ENCODE data around the gene MBNL3. TPM values are rescaled to one million over a fixed set of nuclear protein-coding genes. Genes with fewer than 3 reads are reported as not detected.

Gene MBNL3
- total and polyA plus RNA-seq, 9 of the 15 experiments (the other 6 are each of a cell fraction or from before 2014, with no cell fraction given), result under 0.01 to 0.25 (median 0.16) TPM

DNA sequence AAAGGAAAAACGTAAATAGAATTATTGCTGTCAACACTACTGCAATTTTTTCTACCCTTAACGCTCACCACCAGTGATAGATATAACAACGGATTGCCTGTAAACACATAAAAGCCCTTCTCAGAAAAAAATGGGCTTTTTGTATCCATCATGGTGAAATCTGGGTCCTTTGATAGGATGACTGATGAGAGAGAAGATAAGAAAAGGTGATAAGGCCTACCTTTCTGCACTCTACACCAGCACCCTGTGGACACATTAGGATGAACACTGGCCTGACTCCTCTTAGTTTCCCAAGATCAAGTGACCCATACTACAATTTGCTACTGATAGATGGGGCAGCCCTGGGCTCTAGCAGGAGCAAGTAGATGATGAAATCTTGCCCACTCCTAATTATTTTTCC lies 157.3 kb downstream of the MBNL3 start (continued):
- TF ChIP-seq, protein P1, sequence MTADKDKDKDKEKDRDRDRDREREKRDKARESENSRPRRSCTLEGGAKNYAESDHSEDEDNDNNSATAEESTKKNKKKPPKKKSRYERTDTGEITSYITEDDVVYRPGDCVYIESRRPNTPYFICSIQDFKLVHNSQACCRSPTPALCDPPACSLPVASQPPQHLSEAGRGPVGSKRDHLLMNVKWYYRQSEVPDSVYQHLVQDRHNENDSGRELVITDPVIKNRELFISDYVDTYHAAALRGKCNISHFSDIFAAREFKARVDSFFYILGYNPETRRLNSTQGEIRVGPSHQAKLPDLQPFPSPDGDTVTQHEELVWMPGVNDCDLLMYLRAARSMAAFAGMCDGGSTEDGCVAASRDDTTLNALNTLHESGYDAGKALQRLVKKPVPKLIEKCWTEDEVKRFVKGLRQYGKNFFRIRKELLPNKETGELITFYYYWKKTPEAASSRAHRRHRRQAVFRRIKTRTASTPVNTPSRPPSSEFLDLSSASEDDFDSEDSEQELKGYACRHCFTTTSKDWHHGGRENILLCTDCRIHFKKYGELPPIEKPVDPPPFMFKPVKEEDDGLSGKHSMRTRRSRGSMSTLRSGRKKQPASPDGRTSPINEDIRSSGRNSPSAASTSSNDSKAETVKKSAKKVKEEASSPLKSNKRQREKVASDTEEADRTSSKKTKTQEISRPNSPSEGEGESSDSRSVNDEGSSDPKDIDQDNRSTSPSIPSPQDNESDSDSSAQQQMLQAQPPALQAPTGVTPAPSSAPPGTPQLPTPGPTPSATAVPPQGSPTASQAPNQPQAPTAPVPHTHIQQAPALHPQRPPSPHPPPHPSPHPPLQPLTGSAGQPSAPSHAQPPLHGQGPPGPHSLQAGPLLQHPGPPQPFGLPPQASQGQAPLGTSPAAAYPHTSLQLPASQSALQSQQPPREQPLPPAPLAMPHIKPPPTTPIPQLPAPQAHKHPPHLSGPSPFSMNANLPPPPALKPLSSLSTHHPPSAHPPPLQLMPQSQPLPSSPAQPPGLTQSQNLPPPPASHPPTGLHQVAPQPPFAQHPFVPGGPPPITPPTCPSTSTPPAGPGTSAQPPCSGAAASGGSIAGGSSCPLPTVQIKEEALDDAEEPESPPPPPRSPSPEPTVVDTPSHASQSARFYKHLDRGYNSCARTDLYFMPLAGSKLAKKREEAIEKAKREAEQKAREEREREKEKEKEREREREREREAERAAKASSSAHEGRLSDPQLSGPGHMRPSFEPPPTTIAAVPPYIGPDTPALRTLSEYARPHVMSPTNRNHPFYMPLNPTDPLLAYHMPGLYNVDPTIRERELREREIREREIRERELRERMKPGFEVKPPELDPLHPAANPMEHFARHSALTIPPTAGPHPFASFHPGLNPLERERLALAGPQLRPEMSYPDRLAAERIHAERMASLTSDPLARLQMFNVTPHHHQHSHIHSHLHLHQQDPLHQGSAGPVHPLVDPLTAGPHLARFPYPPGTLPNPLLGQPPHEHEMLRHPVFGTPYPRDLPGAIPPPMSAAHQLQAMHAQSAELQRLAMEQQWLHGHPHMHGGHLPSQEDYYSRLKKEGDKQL (CRISPR knock-in tag; IDR thresholded peaks at IDR 0.05; ENCODE audit: borderline replicate concordance), result no peak
- no peak for TF ChIP-seq DDX20 (tag; IDR thresholded peaks at IDR 0.05; ENCODE audit: low read depth)
- no peak for TF ChIP-seq ZNF76 (CRISPR knock-in tag; IDR thresholded peaks at IDR 0.05; ENCODE audit: borderline replicate concordance)
- no peak for TF ChIP-seq SMARCA5 (IDR thresholded peaks at IDR 0.05)
- TF ChIP-seq ZNF699 (CRISPR knock-in tag; IDR thresholded peaks at IDR 0.05; ENCODE audit: insufficient replicate concordance), result no peak

DNA sequence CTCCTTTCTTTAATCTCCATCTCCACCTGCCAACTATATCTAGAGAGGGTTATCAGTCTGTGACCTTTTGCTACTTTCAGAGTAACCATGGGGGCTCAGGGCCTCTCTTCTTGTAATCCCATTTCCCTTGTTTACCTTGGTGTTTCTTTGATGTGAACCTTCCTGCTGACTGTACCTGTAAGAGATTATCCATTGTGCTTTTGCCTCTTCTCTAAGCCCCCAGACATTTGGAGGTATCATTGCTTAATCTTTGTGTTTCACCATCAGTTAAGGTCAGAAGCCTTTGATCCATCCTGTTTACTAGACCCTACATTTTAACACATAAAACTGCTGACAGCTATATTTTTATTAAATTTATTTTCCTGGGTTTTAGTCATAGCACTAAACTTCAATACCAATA lies 157.8 kb downstream of the MBNL3 start:
- Histone ChIP-seq H2AFZ (ENCODE audit: low read depth, low read length) (no peak overlapping the region), H3K36me3 (ENCODE audit: control insufficient read depth, insufficient read depth, low read length) (no peaks in the 10 kb centered on the region), H3K4me1 (replicated peaks in 1 of 2; ENCODE audit: control insufficient read depth in 2 of 2, insufficient read depth in 2 of 2, low read length in 2 of 2) (no peaks in the 10 kb centered on the region), H3K79me2 (ENCODE audit: control insufficient read depth, insufficient read depth, low read length) (no peaks in the 10 kb centered on the region), H3K9me3 (replicated peaks; ENCODE audit: control insufficient read depth, insufficient read depth, low read depth, low read length) (no peaks in the 10 kb centered on the region), H4K20me1 (replicated peaks; ENCODE audit: control insufficient read depth, insufficient read depth, low read length) (no peaks in the 10 kb centered on the region), H3K27me3 (ENCODE audit: control insufficient read depth in 2 of 2, insufficient read depth in 2 of 2, low read length in 2 of 2) (no peaks in the 10 kb centered on the region), H3K9me1 (ENCODE audit: control insufficient read depth, insufficient read depth, low read length) (no peaks in the 10 kb centered on the region), H3K4me2 (ENCODE audit: insufficient read depth, low read length) (no peak overlapping the region), H3K4me3 (no peak overlapping the region), H3K9ac (ENCODE audit: insufficient read depth in 1 of 2, low read depth in 2 of 2, low read length in 2 of 2) (no peak overlapping the region), H3K27ac (ENCODE audit: extremely low read depth, low read depth, low read length) (no peak overlapping the region)
- in situ Hi-C loops (cut with MboI) (no loop called here), intact Hi-C loops (cut with micrococcal nuclease) (no loop called here)
- ChIA-PET CTCF (ENCODE audit: low intra/inter-chr PET ratio) (no interaction called here), POLR2A (no interaction called here)
- ATAC-seq (no peak), DNase-seq (ENCODE audit: extremely low read depth in 1 of 4, low spot score in 3 of 4) (no peak), FAIRE-seq (no peak)
- BruUV-seq (replicated peaks), result no TSS peak
- TF ChIP-seq ZNF316 (IDR thresholded peaks at IDR 0.05) (peak; percentile 44; the same call in 1 of the 2 replicates), KDM5B (IDR thresholded peaks at IDR 0.05; ENCODE audit: insufficient replicate concordance, low read depth, low read length) (no peak)
